Neural progenitor cell (in vitro differentiated cells): ENCODE results near the gene ZMYND8. TPM values are rescaled to one million over a fixed set of nuclear protein-coding genes. Genes with fewer than 3 reads are reported as not detected.

ENCODE experiments used
- DNase-seq: peaks from one replicate; pipeline ENCODE4 v3.0.0-alpha.2; 2016; ENCODE audit warnings: low spot score
- H2AFZ ChIP-seq: fragments of 200-600 bp; sonication (generic); replicated peaks from 2 replicates; pipeline ENCODE4 v1.6.1; 2016; ENCODE audit warnings: antibody characterized with exemption
- H3F3A ChIP-seq: fragments of 200-600 bp; sonication (generic); 2 replicates; pipeline ENCODE4 v1.6.1; 2016; ENCODE audit warnings: antibody characterized with exemption, low read depth
- H3K27ac ChIP-seq: fragments of 200-600 bp; sonication (generic); 2 replicates; pipeline ENCODE4 v1.5.1; 2016; ENCODE audit warnings: mild to moderate bottlenecking
- H3K27me3 ChIP-seq: fragments of 200-600 bp; sonication (generic); 2 replicates; pipeline ENCODE4 v1.6.1; 2016; ENCODE audit warnings: mild to moderate bottlenecking, moderate library complexity
- H3K36me3 ChIP-seq: fragments of 200-600 bp; sonication (generic); 2 replicates; pipeline ENCODE4 v1.5.1; 2016
- H3K4me1 ChIP-seq: fragments of 200-600 bp; sonication (generic); 2 replicates; pipeline ENCODE4 v1.6.1; 2016; ENCODE audit warnings: mixed run types
- H3K4me2 ChIP-seq: fragments of 200-600 bp; sonication (generic); 2 replicates; pipeline ENCODE4 v1.6.1; 2016
- H3K4me3 ChIP-seq: fragments of 200-600 bp; sonication (generic); 2 replicates; pipeline ENCODE4 v1.5.1; 2016
- H3K79me2 ChIP-seq: fragments of 200-600 bp; sonication (generic); 2 replicates; pipeline ENCODE4 v1.6.1; 2016; ENCODE audit warnings: low read depth
- H3K9ac ChIP-seq: fragments of 200-600 bp; sonication (generic); 2 replicates; pipeline ENCODE4 v1.6.1; 2016
- H3K9me3 ChIP-seq: fragments of 200-600 bp; sonication (generic); 2 replicates; pipeline ENCODE4 v1.5.1; 2016; ENCODE audit warnings: low read depth
- H4K20me1 ChIP-seq: fragments of 200-600 bp; sonication (generic); 2 replicates; pipeline ENCODE4 v1.6.1; 2016; ENCODE audit warnings: low read depth
- H3K27ac Mint-ChIP-seq: 3 replicates; pipeline ENCODE4 v1.8.0; 2021; ENCODE audit warnings: mixed read lengths
- H3K27me3 Mint-ChIP-seq: 2 replicates; pipeline ENCODE4 v1.8.0; 2022; ENCODE audit warnings: low read depth, mild to moderate bottlenecking, inconsistent platforms, moderate library complexity, mixed read lengths; ENCODE audit not compliant: insufficient read depth
- H3K36me3 Mint-ChIP-seq: 3 replicates; pipeline ENCODE4 v1.8.0; 2021; ENCODE audit warnings: mixed read lengths
- H3K4me1 Mint-ChIP-seq: 3 replicates; pipeline ENCODE4 v1.8.0; 2021; ENCODE audit warnings: mixed read lengths
- H3K4me3 Mint-ChIP-seq: 3 replicates; pipeline ENCODE4 v1.8.0; 2021; ENCODE audit warnings: mild to moderate bottlenecking, moderate library complexity, mixed read lengths
- H3K9me3 Mint-ChIP-seq: 3 replicates; pipeline ENCODE4 v1.8.0; 2020; ENCODE audit warnings: mixed read lengths
- EZH2 ChIP-seq: fragments of 200-600 bp; sonication (generic); IDR thresholded peaks from 2 replicates; pipeline ENCODE4 v1.6.1; 2017; ENCODE audit warnings: antibody characterized with exemption, mild to moderate bottlenecking, moderate library complexity
- EZH2phosphoT487 ChIP-seq: fragments of 200-600 bp; sonication (generic); IDR thresholded peaks from 2 replicates; pipeline ENCODE4 v1.6.1; 2017; ENCODE audit warnings: antibody characterized with exemption
- total RNA-seq: library from RNA; depleted of rRNA; stranded (reverse); fragments of >200 nt; gene quantifications from 2 replicates; pipeline ENCODE4 v1.2.3, GENCODE V29; 2015; ENCODE audit warnings: low replicate concordance
- TF ChIP-seq, protein P1 (sequence below): fragments of 200-600 bp; sonication (generic); IDR thresholded peaks from 2 replicates; pipeline ENCODE4 v1.5.1; 2017; ENCODE audit warnings: antibody characterized with exemption, mild to moderate bottlenecking

The ZMYND8 gene
- total RNA-seq, 1 donor from 2014 or later: 59.4 TPM

DNA sequence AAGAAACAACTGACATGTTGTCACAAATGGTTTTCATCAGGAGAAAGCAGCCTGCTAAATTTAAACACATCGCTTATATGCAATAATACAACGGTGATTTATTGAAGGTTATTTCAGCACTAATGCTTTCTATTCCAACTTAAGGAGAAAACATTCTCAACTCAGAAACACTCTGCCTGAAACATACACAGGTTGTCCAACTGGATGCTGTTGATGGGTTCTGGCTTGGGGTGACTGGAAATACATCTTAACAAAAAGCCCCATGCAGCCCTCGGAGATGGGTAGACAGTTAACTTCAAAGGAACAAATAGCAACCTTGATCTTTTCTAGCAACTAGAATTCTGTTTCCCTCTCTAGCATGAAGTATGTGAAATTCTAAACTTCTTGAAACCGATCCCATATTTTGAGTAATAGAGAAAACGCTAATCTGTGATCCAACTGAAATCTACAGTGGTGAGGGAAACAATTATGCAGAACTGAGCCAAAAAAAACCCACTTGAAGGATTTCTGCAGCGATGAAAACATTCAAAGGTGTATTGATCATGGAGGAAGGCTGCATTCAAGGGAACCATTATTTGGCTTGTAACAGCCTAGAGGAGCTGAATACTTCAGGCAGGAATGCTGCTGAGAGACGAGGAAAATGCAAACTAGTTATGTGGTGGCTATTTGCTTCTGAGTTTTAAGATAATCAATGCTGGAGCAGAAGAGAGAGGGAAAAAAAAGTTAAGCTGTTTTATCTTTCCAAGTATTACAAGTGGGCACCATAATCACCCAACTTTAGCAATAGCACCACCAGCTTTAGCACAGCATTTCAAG, 6.9 kb downstream of the ZMYND8 start:
- Mint-ChIP-seq H3K27ac (no peak overlapping the region), H3K4me1 (peaks cover 3% of the 10 kb centered on the region), H3K36me3 (peaks cover 16% of the 10 kb centered on the region), H3K4me3 (no peak overlapping the region), H3K27me3 (peaks cover 2% of the 10 kb centered on the region), H3K9me3 (no peaks in the 10 kb centered on the region)
- Histone ChIP-seq H3K27ac (peak overlapping the region; percentile 98), H3K4me3 (peak overlapping the region; percentile 44), H3K9me3 (no peaks in the 10 kb centered on the region), H2AFZ (no peak overlapping the region), H3K4me1 (peaks cover 94% of the 10 kb centered on the region), H3K27me3 (no peaks in the 10 kb centered on the region), H3K36me3 (no peaks in the 10 kb centered on the region), H3K9ac (no peak overlapping the region), H3K79me2 (peaks cover 98% of the 10 kb centered on the region), H4K20me1 (peaks cover 23% of the 10 kb centered on the region), H3K4me2 (peak overlapping the region; percentile 80), H3F3A (peaks cover 80% of the 10 kb centered on the region)
- DNase-seq: peak; percentile 54
- no peak for TF ChIP-seq EZH2phosphoT487
- TF ChIP-seq, protein P1, sequence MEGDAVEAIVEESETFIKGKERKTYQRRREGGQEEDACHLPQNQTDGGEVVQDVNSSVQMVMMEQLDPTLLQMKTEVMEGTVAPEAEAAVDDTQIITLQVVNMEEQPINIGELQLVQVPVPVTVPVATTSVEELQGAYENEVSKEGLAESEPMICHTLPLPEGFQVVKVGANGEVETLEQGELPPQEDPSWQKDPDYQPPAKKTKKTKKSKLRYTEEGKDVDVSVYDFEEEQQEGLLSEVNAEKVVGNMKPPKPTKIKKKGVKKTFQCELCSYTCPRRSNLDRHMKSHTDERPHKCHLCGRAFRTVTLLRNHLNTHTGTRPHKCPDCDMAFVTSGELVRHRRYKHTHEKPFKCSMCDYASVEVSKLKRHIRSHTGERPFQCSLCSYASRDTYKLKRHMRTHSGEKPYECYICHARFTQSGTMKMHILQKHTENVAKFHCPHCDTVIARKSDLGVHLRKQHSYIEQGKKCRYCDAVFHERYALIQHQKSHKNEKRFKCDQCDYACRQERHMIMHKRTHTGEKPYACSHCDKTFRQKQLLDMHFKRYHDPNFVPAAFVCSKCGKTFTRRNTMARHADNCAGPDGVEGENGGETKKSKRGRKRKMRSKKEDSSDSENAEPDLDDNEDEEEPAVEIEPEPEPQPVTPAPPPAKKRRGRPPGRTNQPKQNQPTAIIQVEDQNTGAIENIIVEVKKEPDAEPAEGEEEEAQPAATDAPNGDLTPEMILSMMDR: no peak
- TF ChIP-seq EZH2: no peak

DNA sequence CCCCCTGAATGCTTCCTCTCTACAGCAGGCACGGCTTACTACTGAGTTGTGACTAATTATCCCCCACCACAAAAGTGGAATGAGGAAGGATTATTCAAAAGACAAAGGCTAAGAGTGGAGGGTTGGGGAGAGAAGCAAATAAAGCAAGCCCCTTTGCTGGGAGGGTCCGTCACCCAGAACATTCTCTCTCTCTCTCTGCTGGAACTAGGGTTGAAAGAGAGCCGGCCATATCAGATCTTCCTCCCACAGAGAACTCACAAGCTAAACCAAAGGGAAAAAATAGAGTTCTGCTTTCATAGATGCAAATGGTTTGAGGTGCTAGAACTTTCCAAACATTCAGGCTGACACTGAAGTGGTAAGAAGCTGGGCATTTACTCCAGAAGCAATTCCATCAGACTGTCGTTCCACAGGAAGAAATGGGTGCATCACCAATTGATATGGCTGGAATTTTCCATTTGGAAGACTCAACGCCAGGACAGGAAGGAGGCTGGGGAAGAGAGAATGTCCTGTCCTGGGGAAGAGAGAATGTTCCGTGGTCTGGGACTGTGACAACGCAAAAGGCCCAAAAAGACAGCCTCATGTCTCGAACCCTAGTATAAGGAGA, 7.9 kb downstream of the ZMYND8 start:
- TF ChIP-seq EZH2phosphoT487 (no peak), EZH2 (no peak)
- TF ChIP-seq, protein P1: no peak
- H2AFZ ChIP-seq: no peak overlapping the region
- peak; percentile 82 for DNase-seq

DNA sequence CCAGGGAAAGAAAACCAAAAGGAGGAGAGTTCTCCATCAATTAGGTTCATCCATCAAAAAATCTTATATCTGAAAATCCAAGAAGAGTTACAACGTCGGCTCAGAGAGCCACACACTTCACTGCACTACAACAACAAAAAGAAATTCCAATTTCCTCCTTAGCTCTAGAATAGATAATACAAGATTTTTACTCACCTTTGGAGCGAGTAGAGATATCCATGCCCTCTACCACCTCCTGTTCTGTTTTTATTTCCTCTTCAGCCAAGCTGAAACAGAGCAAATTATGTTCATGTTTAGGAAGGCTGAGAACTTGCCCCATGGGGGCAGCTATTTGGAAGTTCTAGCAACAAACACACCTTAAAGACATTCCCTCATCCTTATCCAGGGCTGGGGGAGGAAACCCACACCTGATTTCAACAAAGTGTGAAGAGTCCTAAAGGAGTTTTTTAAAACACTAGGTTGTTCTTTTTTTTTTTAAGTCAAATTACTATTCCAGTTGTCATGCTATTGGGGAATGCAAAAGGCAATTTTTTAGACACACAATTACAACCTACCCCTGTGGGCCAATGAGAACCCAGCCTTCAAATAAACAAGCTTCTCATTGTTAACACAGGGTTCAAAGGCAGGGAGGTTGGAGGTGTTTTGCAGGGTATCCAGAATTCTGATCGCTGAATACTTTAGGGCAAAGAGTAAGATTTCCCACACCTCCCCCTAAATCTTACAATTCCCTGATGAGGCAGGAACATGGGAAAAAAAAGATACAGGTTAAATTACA, 8.7 kb downstream of the ZMYND8 start:
- Mint-ChIP-seq H3K4me3 (peak overlapping the region; percentile 55), H3K27ac (no peak overlapping the region), H3K9me3 (no peaks in the 10 kb centered on the region), H3K4me1 (peaks cover 6% of the 10 kb centered on the region), H3K36me3 (peaks cover 28% of the 10 kb centered on the region), H3K27me3 (peaks cover 2% of the 10 kb centered on the region)
- H3K4me2 ChIP-seq: peak overlapping the region; percentile 80
- peaks cover 98% of the 10 kb centered on the region for H3K79me2 ChIP-seq
- H3K4me3 ChIP-seq: peak overlapping the region; percentile 32
- H3K9ac ChIP-seq: no peak overlapping the region
- DNase-seq: no peak
- no peaks in the 10 kb centered on the region for H3K36me3 ChIP-seq
- TF ChIP-seq, protein P1: no peak
- TF ChIP-seq EZH2phosphoT487 (no peak), EZH2 (no peak)
- H3K27me3 ChIP-seq: no peaks in the 10 kb centered on the region
- no peak overlapping the region for H2AFZ ChIP-seq
- peaks cover 77% of the 10 kb centered on the region for H3K4me1 ChIP-seq
- peak overlapping the region; percentile 98 for H3K27ac ChIP-seq
- H3F3A ChIP-seq: peaks cover 66% of the 10 kb centered on the region
- no peaks in the 10 kb centered on the region for H3K9me3 ChIP-seq
- peaks cover 32% of the 10 kb centered on the region for H4K20me1 ChIP-seq

More for the DNA sequence above, 7.9 kb downstream of the ZMYND8 start:
- Mint-ChIP-seq H3K4me3 (no peak overlapping the region), H3K27me3 (peaks cover 2% of the 10 kb centered on the region), H3K27ac (no peak overlapping the region), H3K36me3 (peaks cover 22% of the 10 kb centered on the region), H3K4me1 (peaks cover 6% of the 10 kb centered on the region), H3K9me3 (no peaks in the 10 kb centered on the region)
- Histone ChIP-seq H3K4me3 (peak overlapping the region; percentile 32), H3K79me2 (peaks cover 98% of the 10 kb centered on the region), H3K9me3 (no peaks in the 10 kb centered on the region), H3F3A (peaks cover 74% of the 10 kb centered on the region), H3K36me3 (no peaks in the 10 kb centered on the region), H3K27me3 (no peaks in the 10 kb centered on the region), H3K4me2 (peak overlapping the region; percentile 80), H4K20me1 (peaks cover 32% of the 10 kb centered on the region), H3K9ac (no peak overlapping the region), H3K27ac (peak overlapping the region; percentile 98), H3K4me1 (peaks cover 84% of the 10 kb centered on the region)
